Tibial nerve (tissue), 3 donors: ENCODE results near the gene OLFM1.

Source experiments
- CTCF ChIP-seq, 5 experiments: fragments of 200-600 bp in 3 of 5; fragments of 450-650 bp in 2 of 5; sonication (generic) in 3 of 5; IDR thresholded peaks; one replicate each; pipeline ENCODE4 v1.5.1; 2016 to 2019; ENCODE audit warnings: antibody characterized with exemption in 5 of 5, mild to moderate bottlenecking in 3 of 5, moderate library complexity in 2 of 5
- POLR2A ChIP-seq, 2 donors: fragments of 450-650 bp; IDR thresholded peaks; one replicate each; pipeline ENCODE4 v1.6.1; 2017; ENCODE audit warnings: antibody characterized with exemption in 2 of 2, mild to moderate bottlenecking in 2 of 2, moderate library complexity in 2 of 2

GRCh38 chr9:135079018-135079417, 8.4 kb upstream of the OLFM1 start:
- no peak for TF ChIP-seq CTCF (IDR thresholded peaks at IDR 0.05)
- no peak for TF ChIP-seq POLR2A (IDR thresholded peaks at IDR 0.05)
